ENCODE measurements around the gene PKN2. TPM values are rescaled to one million over a fixed set of nuclear protein-coding genes. Genes with fewer than 3 reads are reported as not detected.
"Not testable (repeated sequence)": the region's sequence is repeated elsewhere in the genome, so short reads cannot be mapped to it uniquely, and the experiment has no call there.

Gene PKN2
- total RNA-seq, 4 donors from 2014 or later, result 33.5 to 77.7 (median 52.9) TPM

GRCh38 chr1:88698764-88699163 lies 14.7 kb downstream of the PKN2 start:
- H3K4me3 ChIP-seq, result no peak overlapping the region
- no peaks in the 10 kb centered on the region for H3K36me3 ChIP-seq
- H3K27ac ChIP-seq, result no peak overlapping the region
- no peaks in the 10 kb centered on the region for H3K4me1 ChIP-seq
- no peaks in the 10 kb centered on the region for H3K27me3 ChIP-seq
- H3K9me3 ChIP-seq, result no peaks in the 10 kb centered on the region
- TF ChIP-seq CTCF (IDR thresholded peaks at IDR 0.05), result no peak
- no peak for TF ChIP-seq POLR2A (IDR thresholded peaks at IDR 0.05)
- no peak for DNase-seq
- intact Hi-C loops (cut with DNase I; ENCODE audit: low total_unique reads), result no loop called here

GRCh38 chr1:88700425-88701013 lies 16.4 kb downstream of the PKN2 start:
- no peaks in the 10 kb centered on the region for H3K27me3 ChIP-seq
- H3K36me3 ChIP-seq, result no peaks in the 10 kb centered on the region
- DNase-seq, result no peak
- H3K4me1 ChIP-seq, result no peaks in the 10 kb centered on the region
- intact Hi-C loops (cut with DNase I; ENCODE audit: low total_unique reads), result no loop called here
- no peaks in the 10 kb centered on the region for H3K9me3 ChIP-seq
- no peak overlapping the region for H3K4me3 ChIP-seq
- TF ChIP-seq CTCF (IDR thresholded peaks at IDR 0.05) (no peak), POLR2A (IDR thresholded peaks at IDR 0.05) (no peak)
- H3K27ac ChIP-seq, result no peak overlapping the region

- H3K27me3 ChIP-seq, result no peaks in the 10 kb centered on the region
- H3K9me3 ChIP-seq, result no peaks in the 10 kb centered on the region
- no peak for TF ChIP-seq POLR2A (IDR thresholded peaks at IDR 0.05)
- no peak for TF ChIP-seq CTCF (IDR thresholded peaks at IDR 0.05)
- H3K4me3 ChIP-seq, result no peak overlapping the region
- H3K36me3 ChIP-seq, result no peaks in the 10 kb centered on the region
- intact Hi-C loops (cut with DNase I; ENCODE audit: low total_unique reads), result no loop called here
- H3K4me1 ChIP-seq, result no peaks in the 10 kb centered on the region
- peak overlapping the region in 1 of 2 donors; percentile 0 for H3K27ac ChIP-seq
- no peak for DNase-seq
Measured at GRCh38 chr1:88701275-88701674, 17.2 kb downstream of the PKN2 start.

GRCh38 chr1:88701793-88702192 lies 17.7 kb downstream of the PKN2 start:
- intact Hi-C loops (cut with DNase I; ENCODE audit: low total_unique reads); H3K36me3 ChIP-seq; H3K27me3 ChIP-seq; DNase-seq; H3K4me1 ChIP-seq; H3K4me3 ChIP-seq; H3K9me3 ChIP-seq: not testable (repeated sequence)
- H3K27ac ChIP-seq, result peak overlapping the region; percentile 1 to 4

GRCh38 chr1:88708011-88708410 lies 23.9 kb downstream of the PKN2 start:
- no peak overlapping the region for H3K4me3 ChIP-seq
- DNase-seq, result no peak
- H3K36me3 ChIP-seq, result no peaks in the 10 kb centered on the region
- H3K27me3 ChIP-seq, result no peaks in the 10 kb centered on the region
- TF ChIP-seq POLR2A (IDR thresholded peaks at IDR 0.05) (no peak), CTCF (IDR thresholded peaks at IDR 0.05) (no peak)
- intact Hi-C loops (cut with DNase I; ENCODE audit: low total_unique reads), result no loop called here
- H3K4me1 ChIP-seq, result no peaks in the 10 kb centered on the region
- no peak overlapping the region for H3K27ac ChIP-seq
- no peaks in the 10 kb centered on the region for H3K9me3 ChIP-seq

- H3K27ac ChIP-seq; DNase-seq; intact Hi-C loops (cut with DNase I; ENCODE audit: low total_unique reads); H3K36me3 ChIP-seq; H3K4me1 ChIP-seq; H3K27me3 ChIP-seq; H3K4me3 ChIP-seq; H3K9me3 ChIP-seq: not testable (repeated sequence)
Measured at GRCh38 chr1:88712907-88713306, 28.8 kb downstream of the PKN2 start.

DNA sequence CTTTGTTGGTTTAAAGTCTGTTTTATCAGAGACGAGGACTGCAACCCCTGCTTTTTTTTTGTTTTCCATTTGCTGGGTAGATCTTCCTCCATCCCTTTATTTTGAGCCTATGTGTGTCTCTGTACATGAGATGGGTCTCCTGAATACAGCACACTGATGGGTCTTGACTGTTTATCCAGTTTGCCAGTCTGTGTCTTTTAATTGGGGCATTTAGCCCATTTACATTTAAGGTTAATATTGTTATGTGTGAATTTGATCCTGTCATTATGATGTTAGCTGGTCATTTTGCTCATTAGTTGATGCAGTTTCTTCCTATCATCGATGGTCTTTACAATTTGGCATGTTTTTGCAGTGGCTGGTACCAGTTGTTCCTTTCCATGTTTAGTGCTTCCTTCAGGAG lies 32.5 kb downstream of the PKN2 start:
- intact Hi-C loops (cut with DNase I; ENCODE audit: low total_unique reads); H3K4me1 ChIP-seq; H3K36me3 ChIP-seq; DNase-seq; H3K27ac ChIP-seq; H3K27me3 ChIP-seq; H3K4me3 ChIP-seq; H3K9me3 ChIP-seq: not testable (repeated sequence)
